ENCODE measurements around the gene PPIA.

The PPIA gene

DNA sequence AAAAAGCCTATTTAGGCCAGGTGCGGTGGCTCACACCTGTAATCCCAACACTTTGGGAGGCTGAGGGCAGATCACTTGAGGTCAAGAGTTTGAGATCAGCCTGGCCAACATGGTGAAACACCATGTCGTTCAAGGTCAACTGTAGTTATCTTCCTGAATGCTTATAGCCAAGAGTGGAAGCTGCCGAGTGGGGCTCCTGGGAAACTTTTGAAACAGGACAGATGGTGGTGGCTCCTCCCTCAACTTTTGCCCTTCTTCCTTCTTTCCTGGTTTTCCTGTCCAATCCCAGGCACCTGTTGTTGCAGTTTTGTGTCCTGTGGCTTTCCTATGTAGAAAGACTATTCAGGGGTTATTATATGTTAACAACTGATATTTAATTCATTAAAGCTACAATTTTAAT is 8.7 kb upstream of the PPIA start:
- no peak for DNase-seq (ENCODE audit: low read depth)
- no peak overlapping the region for H3K4me3 ChIP-seq (ENCODE audit: low read depth, low read length)
- TF ChIP-seq, protein P1, sequence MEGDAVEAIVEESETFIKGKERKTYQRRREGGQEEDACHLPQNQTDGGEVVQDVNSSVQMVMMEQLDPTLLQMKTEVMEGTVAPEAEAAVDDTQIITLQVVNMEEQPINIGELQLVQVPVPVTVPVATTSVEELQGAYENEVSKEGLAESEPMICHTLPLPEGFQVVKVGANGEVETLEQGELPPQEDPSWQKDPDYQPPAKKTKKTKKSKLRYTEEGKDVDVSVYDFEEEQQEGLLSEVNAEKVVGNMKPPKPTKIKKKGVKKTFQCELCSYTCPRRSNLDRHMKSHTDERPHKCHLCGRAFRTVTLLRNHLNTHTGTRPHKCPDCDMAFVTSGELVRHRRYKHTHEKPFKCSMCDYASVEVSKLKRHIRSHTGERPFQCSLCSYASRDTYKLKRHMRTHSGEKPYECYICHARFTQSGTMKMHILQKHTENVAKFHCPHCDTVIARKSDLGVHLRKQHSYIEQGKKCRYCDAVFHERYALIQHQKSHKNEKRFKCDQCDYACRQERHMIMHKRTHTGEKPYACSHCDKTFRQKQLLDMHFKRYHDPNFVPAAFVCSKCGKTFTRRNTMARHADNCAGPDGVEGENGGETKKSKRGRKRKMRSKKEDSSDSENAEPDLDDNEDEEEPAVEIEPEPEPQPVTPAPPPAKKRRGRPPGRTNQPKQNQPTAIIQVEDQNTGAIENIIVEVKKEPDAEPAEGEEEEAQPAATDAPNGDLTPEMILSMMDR (IDR thresholded peaks at IDR 0.05; ENCODE audit: low read depth, low read length, missing control alignments), result no peak

DNA sequence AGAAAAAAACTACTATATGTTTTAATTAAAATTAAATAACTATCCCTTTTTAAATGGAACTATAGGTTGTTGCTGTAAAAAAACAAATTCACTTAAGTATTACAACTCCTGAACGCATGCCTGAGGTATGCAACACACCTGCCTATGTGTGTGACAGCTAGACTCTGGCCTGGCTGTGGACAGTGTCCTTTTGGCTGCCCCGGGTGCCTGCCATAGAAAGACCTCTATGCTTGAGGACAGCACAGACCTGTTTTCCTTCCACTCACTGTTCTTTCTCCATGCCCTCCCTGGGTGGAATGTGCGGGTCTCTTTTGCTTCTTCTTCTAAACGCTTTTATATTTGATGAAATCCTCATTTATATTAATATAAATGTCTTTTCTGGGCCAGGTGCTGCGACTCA is 6.5 kb upstream of the PPIA start:
- no peak for DNase-seq (ENCODE audit: low read depth)
- TF ChIP-seq, protein P1 (IDR thresholded peaks at IDR 0.05; ENCODE audit: low read depth, low read length, missing control alignments), result no peak
- no peak overlapping the region for H3K4me3 ChIP-seq (ENCODE audit: low read depth, low read length)

DNA sequence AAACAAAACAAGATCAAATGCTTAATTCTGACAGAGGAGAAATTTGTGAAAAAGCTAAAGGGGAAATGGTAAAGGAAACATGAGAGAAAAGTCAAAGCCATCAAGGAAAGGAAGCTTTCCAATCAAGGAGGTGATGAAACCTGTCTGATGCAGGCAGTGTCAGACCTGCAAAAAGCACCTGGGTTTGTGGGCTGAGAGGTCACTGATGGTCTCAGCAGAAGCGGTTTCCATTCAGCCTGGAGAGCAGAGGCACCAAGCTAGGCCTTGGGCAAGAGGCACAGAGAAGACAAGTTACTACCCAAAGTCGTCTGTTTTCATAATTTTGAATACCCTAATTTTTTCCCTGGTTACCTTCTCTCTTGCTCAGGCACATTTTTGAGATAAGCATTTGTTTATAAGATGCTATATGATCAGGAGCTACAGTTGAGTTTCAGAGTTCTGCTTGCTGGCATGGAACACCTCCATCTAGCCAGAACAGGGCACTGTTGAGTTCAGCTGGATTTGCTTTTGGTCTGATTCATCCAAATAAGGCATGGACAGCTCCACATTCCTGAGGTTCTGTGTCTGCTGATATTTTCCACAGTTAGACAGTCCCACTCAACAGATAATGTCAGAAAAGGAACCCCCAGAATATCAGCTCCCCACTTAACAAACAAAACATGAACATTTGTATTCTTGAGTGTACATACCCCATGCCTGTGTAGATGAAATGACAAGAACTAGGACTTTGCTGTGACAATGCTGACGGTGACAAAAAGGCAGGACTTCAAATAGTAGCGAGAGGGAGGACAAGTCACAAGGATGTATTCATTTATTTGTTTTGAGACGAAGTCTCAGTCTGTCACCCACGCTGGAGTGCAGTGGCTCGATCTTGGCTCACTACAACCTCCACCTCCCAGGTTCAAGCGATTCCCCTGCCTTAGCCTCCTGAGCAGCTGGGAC is 4.9 kb upstream of the PPIA start:
- TF ChIP-seq, protein P1 (IDR thresholded peaks at IDR 0.05; ENCODE audit: low read depth, low read length, missing control alignments), result no peak
- no peak overlapping the region for H3K4me3 ChIP-seq (ENCODE audit: low read depth, low read length)
- no peak for DNase-seq (ENCODE audit: low read depth)

DNA sequence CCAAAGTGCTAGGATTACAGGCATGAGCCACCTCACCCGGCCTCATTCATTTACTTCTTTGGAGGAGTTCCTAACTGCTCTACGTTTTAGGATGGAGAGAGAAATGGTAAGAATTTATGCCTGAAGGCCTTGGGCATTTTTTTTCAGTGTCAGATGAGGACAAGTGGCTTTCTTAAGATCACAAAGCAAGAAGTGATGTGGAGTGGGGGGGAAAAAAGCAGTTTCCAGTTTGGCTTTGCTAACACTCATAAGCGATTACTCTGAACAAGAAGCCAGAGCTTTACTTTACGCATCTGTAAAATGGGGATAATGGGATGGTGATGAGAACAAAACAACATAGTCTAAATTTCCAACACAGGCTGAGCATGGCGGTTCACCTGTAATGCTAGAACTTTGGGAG is 2.6 kb upstream of the PPIA start:
- TF ChIP-seq, protein P1 (IDR thresholded peaks at IDR 0.05; ENCODE audit: low read depth, low read length, missing control alignments), result no peak
- no peak for DNase-seq (ENCODE audit: low read depth)
- no peak overlapping the region for H3K4me3 ChIP-seq (ENCODE audit: low read depth, low read length)

DNA sequence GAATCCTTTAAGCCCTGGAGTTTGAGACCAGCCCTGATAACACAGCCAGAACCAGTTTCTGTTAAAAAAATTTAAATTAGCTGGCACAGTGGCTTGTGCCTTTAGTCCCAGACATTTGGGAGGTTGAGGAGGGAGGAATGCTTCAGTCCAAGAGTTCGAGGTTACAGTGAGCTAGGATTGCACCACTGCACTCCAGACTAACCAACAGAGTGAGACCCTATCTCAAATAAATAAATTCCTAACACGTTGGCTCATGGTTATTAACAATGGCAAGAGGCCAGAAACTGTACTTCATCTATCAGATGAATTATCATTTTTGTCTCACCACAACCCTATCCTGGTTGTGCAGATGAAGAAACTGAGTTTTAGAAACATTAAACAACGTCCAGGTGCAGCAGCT is 2.1 kb upstream of the PPIA start:
- no peak overlapping the region for H3K4me3 ChIP-seq (ENCODE audit: low read depth, low read length)
- TF ChIP-seq, protein P1 (IDR thresholded peaks at IDR 0.05; ENCODE audit: low read depth, low read length, missing control alignments), result no peak
- no peak for DNase-seq (ENCODE audit: low read depth)

DNA sequence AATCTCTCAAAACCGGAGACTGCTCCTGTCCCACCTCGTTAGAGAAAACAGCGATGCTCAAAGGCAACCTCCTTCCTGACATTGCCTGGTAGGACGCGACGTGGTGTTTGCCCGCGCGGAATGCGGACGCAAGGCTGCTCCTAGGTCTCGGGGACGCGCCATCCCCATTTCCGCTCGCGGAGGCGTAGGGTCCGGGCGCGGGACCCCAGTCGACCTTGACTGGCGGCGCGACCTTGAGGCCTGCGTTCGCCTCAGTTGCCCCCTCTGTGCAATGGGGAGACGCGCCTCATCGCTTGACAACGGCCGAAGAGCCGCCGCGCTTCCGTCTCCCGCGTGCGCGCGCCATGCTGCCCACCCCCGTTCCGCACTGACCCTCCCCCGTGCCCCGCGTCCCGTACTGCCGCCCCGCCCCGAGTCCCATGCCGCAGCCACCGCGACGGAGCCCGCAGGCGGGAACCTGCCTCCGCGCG is 412 bp upstream of the PPIA start:
- peak overlapping the region; percentile 69 for H3K4me3 ChIP-seq (ENCODE audit: low read depth, low read length)
- TF ChIP-seq, protein P1 (IDR thresholded peaks at IDR 0.05; ENCODE audit: low read depth, low read length, missing control alignments), result no peak
- peak; percentile 33 for DNase-seq (ENCODE audit: low read depth)
